GM13976 (cell line): ENCODE measurements around the gene CCT7.

Experiments
- DNase-seq: peaks from one replicate; pipeline ENCODE4 v3.0.0; 2012; ENCODE audit warnings: low spot score
- in situ Hi-C: fragments of 300-500 bp; cut with MboI; formaldehyde crosslinking; loops from one replicate; pipeline ENCODE4 v1.12.0; 2022; ENCODE audit warnings: low sequenced_read_pairs, mixed read lengths, inconsistent platforms; ENCODE audit not compliant: unreplicated experiment
- TF ChIP-seq, protein P1 (sequence below): IDR thresholded peaks from 2 replicates; pipeline ENCODE4 v1.5.1; 2012; ENCODE audit warnings: borderline replicate concordance, mild to moderate bottlenecking; ENCODE audit not compliant: insufficient read depth; ENCODE audit errors: extremely low read depth, missing control alignments, control extremely low read depth

Gene CCT7

DNA sequence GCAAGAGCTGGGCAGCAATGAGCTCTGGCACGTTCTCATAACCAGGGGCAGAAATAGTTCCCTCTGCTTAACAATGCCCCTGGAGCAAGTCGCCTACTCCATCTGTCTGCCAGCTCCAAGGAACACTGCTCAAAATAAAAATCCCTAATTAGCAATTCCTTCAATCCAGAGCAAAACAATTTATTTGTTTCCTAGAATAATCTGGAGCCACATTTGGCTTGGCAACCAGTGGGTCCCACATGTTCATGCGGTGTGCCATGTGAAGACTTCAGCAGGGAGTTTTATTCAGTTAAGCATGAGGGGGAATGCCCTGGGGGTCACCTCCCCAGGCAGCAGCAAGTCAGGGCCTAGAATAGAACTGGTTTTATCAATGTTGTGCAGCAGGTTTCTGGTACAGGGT is 66.8 kb downstream of the CCT7 start:
- TF ChIP-seq, protein P1, sequence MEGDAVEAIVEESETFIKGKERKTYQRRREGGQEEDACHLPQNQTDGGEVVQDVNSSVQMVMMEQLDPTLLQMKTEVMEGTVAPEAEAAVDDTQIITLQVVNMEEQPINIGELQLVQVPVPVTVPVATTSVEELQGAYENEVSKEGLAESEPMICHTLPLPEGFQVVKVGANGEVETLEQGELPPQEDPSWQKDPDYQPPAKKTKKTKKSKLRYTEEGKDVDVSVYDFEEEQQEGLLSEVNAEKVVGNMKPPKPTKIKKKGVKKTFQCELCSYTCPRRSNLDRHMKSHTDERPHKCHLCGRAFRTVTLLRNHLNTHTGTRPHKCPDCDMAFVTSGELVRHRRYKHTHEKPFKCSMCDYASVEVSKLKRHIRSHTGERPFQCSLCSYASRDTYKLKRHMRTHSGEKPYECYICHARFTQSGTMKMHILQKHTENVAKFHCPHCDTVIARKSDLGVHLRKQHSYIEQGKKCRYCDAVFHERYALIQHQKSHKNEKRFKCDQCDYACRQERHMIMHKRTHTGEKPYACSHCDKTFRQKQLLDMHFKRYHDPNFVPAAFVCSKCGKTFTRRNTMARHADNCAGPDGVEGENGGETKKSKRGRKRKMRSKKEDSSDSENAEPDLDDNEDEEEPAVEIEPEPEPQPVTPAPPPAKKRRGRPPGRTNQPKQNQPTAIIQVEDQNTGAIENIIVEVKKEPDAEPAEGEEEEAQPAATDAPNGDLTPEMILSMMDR, result no peak
- in situ Hi-C loops, result no loop called here
- DNase-seq, result no peak

DNA sequence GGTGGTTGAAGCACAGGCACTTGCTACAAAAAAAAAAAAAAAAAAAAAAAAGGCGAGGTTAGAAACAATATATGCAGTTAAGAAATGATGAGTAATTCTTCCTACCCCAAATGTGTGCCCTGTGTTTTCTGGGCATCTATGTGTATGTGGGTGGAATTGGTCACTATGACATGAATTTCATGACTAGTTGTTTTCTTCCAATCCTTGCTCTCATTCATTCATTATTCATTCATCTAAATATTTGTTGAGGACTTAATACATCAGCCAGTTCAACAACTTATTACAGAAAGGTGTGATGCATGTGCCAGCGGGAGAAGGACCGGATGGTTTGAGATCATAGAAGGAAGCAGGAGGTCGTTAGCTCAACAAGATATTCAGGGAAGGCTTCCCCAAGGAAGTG is 67.5 kb downstream of the CCT7 start:
- DNase-seq, result no peak
- TF ChIP-seq, protein P1, result no peak
- in situ Hi-C loops, result no loop called here
